Fibroblast of skin of scalp (primary cell): ENCODE measurements around the gene RASGRF2.

Experiments used
- DNase-seq: peaks from one replicate; pipeline ENCODE4 v3.0.0-alpha.2; 2013

The RASGRF2 gene

GRCh38 chr5:80951366-80951765, 8.8 kb upstream of the RASGRF2 start:
- DNase-seq, result no peak

- no peak for DNase-seq
These were observed 6.6 kb upstream of the RASGRF2 start for GRCh38 chr5:80953587-80953986.

- no peak for DNase-seq
These were observed 5.0 kb upstream of the RASGRF2 start for GRCh38 chr5:80955082-80955590.

- DNase-seq, result no peak
These were observed 3.9 kb upstream of the RASGRF2 start for GRCh38 chr5:80956272-80956671.

GRCh38 chr5:80957031-80957761, 3.0 kb upstream of the RASGRF2 start:
- no peak for DNase-seq

GRCh38 chr5:80958616-80959015, 1.5 kb upstream of the RASGRF2 start:
- DNase-seq, result no peak

GRCh38 chr5:80959138-80959537, 1.0 kb upstream of the RASGRF2 start:
- DNase-seq, result no peak

- DNase-seq, result no peak
These were observed 590 bp downstream of the RASGRF2 start for GRCh38 chr5:80960531-80961375.

GRCh38 chr5:80961376-80962281, 1.5 kb downstream of the RASGRF2 start:
- DNase-seq, result no peak

GRCh38 chr5:80962630-80963520, 2.7 kb downstream of the RASGRF2 start:
- DNase-seq, result no peak

- DNase-seq, result no peak
These were observed 3.3 kb downstream of the RASGRF2 start for GRCh38 chr5:80963521-80963895.

- DNase-seq, result peak; percentile 33
These were observed 3.9 kb downstream of the RASGRF2 start for GRCh38 chr5:80963966-80964481.

- DNase-seq, result no peak
These were observed 4.3 kb downstream of the RASGRF2 start for GRCh38 chr5:80964491-80964890.

GRCh38 chr5:80964919-80965318, 4.8 kb downstream of the RASGRF2 start:
- no peak for DNase-seq

- DNase-seq, result peak; percentile 56
These were observed 7.5 kb downstream of the RASGRF2 start for GRCh38 chr5:80967500-80968181.

GRCh38 chr5:80973027-80973426, 12.9 kb downstream of the RASGRF2 start:
- no peak for DNase-seq

GRCh38 chr5:80975065-80975464, 14.9 kb downstream of the RASGRF2 start:
- DNase-seq, result no peak

GRCh38 chr5:80976985-80977384, 16.8 kb downstream of the RASGRF2 start:
- DNase-seq, result no peak

GRCh38 chr5:80977764-80978163, 17.6 kb downstream of the RASGRF2 start:
- DNase-seq, result no peak

GRCh38 chr5:80978772-80979317, 18.7 kb downstream of the RASGRF2 start:
- no peak for DNase-seq
